Pancreas (tissue), 10 donors: ENCODE data around the gene TTLL10. TPM values are rescaled to one million over a fixed set of nuclear protein-coding genes. Genes with fewer than 3 reads are reported as not detected.

Experiments used
- ATAC-seq, 4 donors: fragments of 200-7000 bp; cut with Tn5 transposase; one replicate each; pipeline versions ENCODE4 v1.8.0 to v1.9.1; 2020; ENCODE audit warnings: mild to moderate bottlenecking in 4 of 4, moderate library complexity in 4 of 4
- DNase-seq, 6 donors: peaks; one replicate each; pipeline ENCODE4 v3.0.0-alpha.2; 2020
- FAIRE-seq: peaks from 2 replicates; lab custom pipeline; 2012; peaks lifted over from hg19 to GRCh38; lab: Jason Lieb, UNC
- H3K27ac ChIP-seq, 4 donors: fragments of 200-600 bp; sonication (generic); 1 replicate in 3 of 4; 2 replicates in 1 of 4; pipeline versions ENCODE4 v1.5.0 to v1.8.0; 2020
- H3K27me3 ChIP-seq, 4 donors: fragments of 200-600 bp; one replicate each; pipeline ENCODE4 v1.8.0; 2021
- H3K36me3 ChIP-seq, 3 donors: fragments of 200-600 bp; sonication (generic) in 1 of 3; one replicate each; pipeline versions ENCODE4 v1.5.0 to v1.8.0; 2020 to 2021
- H3K4me1 ChIP-seq, 3 donors: fragments of 200-600 bp; one replicate each; pipeline ENCODE4 v1.8.0; 2021
- H3K4me3 ChIP-seq, 4 donors: fragments of 200-600 bp; sonication (generic) in 2 of 4; one replicate each; pipeline versions ENCODE4 v1.5.0 to v1.8.0; 2020 to 2021
- H3K9me3 ChIP-seq, 4 donors: fragments of 200-600 bp; one replicate each; pipeline ENCODE4 v1.8.0; 2021
- WGBS, 2 donors: extraction: QIAGEN DNeasy Blood & Tissue Kit; methylation state at CpG; one replicate each; pipeline ENCODE4 v1.1.7; 2013; 5-methylcytosine and 5-hydroxymethylcytosine counted together
- intact Hi-C, 3 donors: fragments of 100-400 bp; cut with DNase I; formaldehyde crosslinking; loops; one replicate each; pipeline versions ENCODE4 v1.11.1 to v1.14.2; 2022
- polyA plus RNA-seq, 2 donors: library from polyadenylated mRNA; stranded (reverse); fragments of 200-250 nt; gene quantifications; one replicate each; pipeline ENCODE4 v1.2.3, GENCODE V29; 2013
- total RNA-seq, 6 donors: library from RNA; stranded (reverse); fragmentation: NEBNext Ultra II Directional in 4 of 6; extraction: Animal tissue kit (Norgen Biotek cat#: 25700) in 4 of 6; gene quantifications; one replicate each; pipeline versions ENCODE4 v1.2.1 to v1.2.4, GENCODE V29; 2021 to 2023
- TF ChIP-seq, protein P1 (sequence below), 4 donors: fragments of 200-600 bp; sonication (generic) in 3 of 4; IDR thresholded peaks; one replicate each; pipeline versions ENCODE4 v1.5.0 to v1.8.0; 2021; ENCODE audit warnings: antibody characterized with exemption in 4 of 4
- donor health status: healthy with polysubstance abuse.
- donor health status: DM: no; HTN: no; CAD: no; lungs with moderate emphysema.
- donor health status: DM: no; HTN: no; CAD: no.
- donor health status: control.
- donor health status: control.
- donor health status: Bipolar disorder and iron deficiency.
- donor health status: DM: yes; HTN: yes; CAD: no.
- donor health status: DM: no; HTN: no; CAD: no.
- donor health status: DM: no; HTN: no; CAD: no.
- donor health status: DM: yes; HTN: yes; CAD: no.

Gene TTLL10
- total and polyA plus RNA-seq, 8 donors: 0.20 to 1.6 (median 0.41) TPM; not detected in 1

DNA sequence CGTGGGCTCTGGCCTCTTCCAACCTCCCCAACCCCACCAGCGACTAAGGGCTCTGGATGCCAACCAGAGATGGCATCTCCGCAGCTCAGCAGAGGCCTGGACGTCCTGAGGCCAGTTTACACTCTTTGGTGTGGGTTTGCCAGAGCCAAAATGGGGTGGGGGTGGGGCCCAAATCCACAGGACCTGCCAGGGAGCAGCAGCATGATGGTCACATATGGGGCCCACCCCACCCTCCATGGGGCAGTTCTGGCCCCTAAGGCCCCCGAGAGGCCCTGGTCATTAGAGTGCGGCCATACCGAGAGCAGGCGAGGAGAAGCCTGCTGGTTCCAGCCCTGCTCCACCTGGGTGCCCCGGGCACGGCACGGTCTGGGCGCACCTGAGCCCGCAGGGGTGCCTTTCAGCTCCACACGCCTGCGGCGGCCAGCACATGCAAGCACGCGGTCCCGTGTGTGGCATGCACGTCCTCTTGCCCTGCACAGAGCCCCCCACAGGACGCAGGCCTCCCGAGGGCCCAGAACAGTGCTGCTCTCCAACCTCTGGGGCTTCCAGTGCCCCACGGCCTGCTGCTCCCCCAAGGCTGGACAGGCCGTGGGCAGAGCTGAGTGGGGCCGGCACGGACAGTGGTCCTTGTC lies 68.0 kb downstream of the TTLL10 start:
- DNase-seq: peak in 1 of 6 donors; percentile 71
- no peaks in the 10 kb centered on the region for H3K4me1 ChIP-seq
- 81 to 88% methylated on average over 26 of the region's 26 CpGs for WGBS, 2 donors
- no peak for ATAC-seq
- no peak overlapping the region for H3K4me3 ChIP-seq
- TF ChIP-seq, protein P1, sequence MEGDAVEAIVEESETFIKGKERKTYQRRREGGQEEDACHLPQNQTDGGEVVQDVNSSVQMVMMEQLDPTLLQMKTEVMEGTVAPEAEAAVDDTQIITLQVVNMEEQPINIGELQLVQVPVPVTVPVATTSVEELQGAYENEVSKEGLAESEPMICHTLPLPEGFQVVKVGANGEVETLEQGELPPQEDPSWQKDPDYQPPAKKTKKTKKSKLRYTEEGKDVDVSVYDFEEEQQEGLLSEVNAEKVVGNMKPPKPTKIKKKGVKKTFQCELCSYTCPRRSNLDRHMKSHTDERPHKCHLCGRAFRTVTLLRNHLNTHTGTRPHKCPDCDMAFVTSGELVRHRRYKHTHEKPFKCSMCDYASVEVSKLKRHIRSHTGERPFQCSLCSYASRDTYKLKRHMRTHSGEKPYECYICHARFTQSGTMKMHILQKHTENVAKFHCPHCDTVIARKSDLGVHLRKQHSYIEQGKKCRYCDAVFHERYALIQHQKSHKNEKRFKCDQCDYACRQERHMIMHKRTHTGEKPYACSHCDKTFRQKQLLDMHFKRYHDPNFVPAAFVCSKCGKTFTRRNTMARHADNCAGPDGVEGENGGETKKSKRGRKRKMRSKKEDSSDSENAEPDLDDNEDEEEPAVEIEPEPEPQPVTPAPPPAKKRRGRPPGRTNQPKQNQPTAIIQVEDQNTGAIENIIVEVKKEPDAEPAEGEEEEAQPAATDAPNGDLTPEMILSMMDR (IDR thresholded peaks at IDR 0.05): no peak
- FAIRE-seq: no peak
- intact Hi-C loops: loop anchor here in 1 of 3 donors (10.0 kb wide), 1 partner anchor 117 kb away; no protein-coding TSS in a partner anchor
- no peaks in the 10 kb centered on the region for H3K36me3 ChIP-seq
- H3K27ac ChIP-seq: no peak overlapping the region
- no peaks in the 10 kb centered on the region for H3K9me3 ChIP-seq
- H3K27me3 ChIP-seq: no peaks in the 10 kb centered on the region

- TF ChIP-seq, protein P1 (IDR thresholded peaks at IDR 0.05): no peak
- intact Hi-C loops: loop anchor here in 1 of 3 donors (10.0 kb wide), 1 partner anchor 118 kb away; no protein-coding TSS in a partner anchor
- no peak overlapping the region for H3K27ac ChIP-seq
- ATAC-seq: no peak
- no peaks in the 10 kb centered on the region for H3K36me3 ChIP-seq
- FAIRE-seq: no peak
- H3K4me1 ChIP-seq: no peaks in the 10 kb centered on the region
- 82 to 89% methylated on average over 41 of the region's 41 CpGs for WGBS, 2 donors
- peak in 2 of 6 donors; percentile 55 to 68 for DNase-seq
- no peaks in the 10 kb centered on the region for H3K27me3 ChIP-seq
- no peaks in the 10 kb centered on the region for H3K9me3 ChIP-seq
- no peak overlapping the region for H3K4me3 ChIP-seq
Measured at GRCh38 chr1:1242461-1243265, 69.0 kb downstream of the TTLL10 start.

DNA sequence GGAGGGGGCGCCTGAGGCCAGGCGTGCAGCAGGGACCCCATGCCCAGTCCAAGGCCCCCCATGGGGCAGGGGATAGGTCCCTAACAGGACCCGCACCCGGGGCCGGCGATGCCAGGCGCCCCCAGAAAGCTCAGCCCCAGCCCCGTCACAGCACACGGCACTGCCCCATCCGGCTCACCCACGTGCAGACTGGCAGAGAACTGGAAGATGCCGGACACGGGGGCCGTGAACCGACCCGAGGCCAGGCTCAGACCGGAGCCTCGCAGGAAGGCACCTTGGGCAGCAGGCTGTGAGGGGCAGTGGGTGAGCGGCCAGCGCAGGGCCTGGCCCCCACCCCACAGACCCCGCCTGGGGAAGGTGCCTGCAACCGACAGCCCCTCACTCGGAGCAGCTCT lies 69.6 kb downstream of the TTLL10 start:
- Histone ChIP-seq H3K4me3 (no peak overlapping the region), H3K27me3 (no peaks in the 10 kb centered on the region), H3K9me3 (no peaks in the 10 kb centered on the region), H3K36me3 (no peaks in the 10 kb centered on the region), H3K27ac (no peak overlapping the region), H3K4me1 (no peaks in the 10 kb centered on the region)
- DNase-seq: peak in 2 of 6 donors; percentile 45 to 74
- intact Hi-C loops: loop anchor here in 1 of 3 donors (10.0 kb wide), 1 partner anchor 118 kb away; no protein-coding TSS in a partner anchor
- FAIRE-seq: no peak
- 90 to 93% methylated on average over 23 of the region's 23 CpGs for WGBS, 2 donors
- ATAC-seq: no peak
- TF ChIP-seq, protein P1 (IDR thresholded peaks at IDR 0.05): no peak

- intact Hi-C loops: loop anchor here in 1 of 3 donors (10.0 kb wide), 1 partner anchor 119 kb away; no protein-coding TSS in a partner anchor
Measured at GRCh38 chr1:1243807-1244191, 70.1 kb downstream of the TTLL10 start.

More at GRCh38 chr1:1243807-1244191, 70.1 kb downstream of the TTLL10 start:
- no peaks in the 10 kb centered on the region for H3K36me3 ChIP-seq
- 72 to 82% methylated on average over 22 to 23 of the region's 23 CpGs for WGBS, 2 donors
- H3K4me3 ChIP-seq: no peak overlapping the region
- TF ChIP-seq, protein P1 (IDR thresholded peaks at IDR 0.05): no peak
- H3K9me3 ChIP-seq: no peaks in the 10 kb centered on the region
- FAIRE-seq (no peak), ATAC-seq (no peak), DNase-seq (peak in 2 of 6 donors; percentile 46 to 71)
- H3K27ac ChIP-seq: no peak overlapping the region
- no peaks in the 10 kb centered on the region for H3K27me3 ChIP-seq
- no peaks in the 10 kb centered on the region for H3K4me1 ChIP-seq
